Measurements from ENCODE around the gene STAT4.

STAT4 gene

GRCh38 chr2:190988910-190989309, 161.9 kb downstream of the STAT4 start:
- Histone ChIP-seq H3K36me3 (ENCODE audit: control insufficient read depth in 1 of 2, insufficient read depth in 2 of 2, low read depth in 1 of 2, low read length in 2 of 2) (peaks cover 59 to 100% of the 10 kb centered on the region in 2 experiments), H3K4me2 (ENCODE audit: low read length, poor library complexity, severe bottlenecking) (no peak overlapping the region), H3K23ac (ENCODE audit: low read length in 2 of 2) (no peak overlapping the region), H3K9me3 (ENCODE audit: control insufficient read depth, low read length) (no peaks in the 10 kb centered on the region), H3K27ac (ENCODE audit: low read length, poor library complexity, severe bottlenecking) (no peak overlapping the region), H2AFZ (ENCODE audit: low read depth, low read length) (no peak overlapping the region), H4K8ac (ENCODE audit: low read length) (no peak overlapping the region), H2AK5ac (ENCODE audit: low read length, severe bottlenecking) (no peak overlapping the region), H3K14ac (ENCODE audit: low read length in 2 of 2) (no peak overlapping the region), H3K4ac (ENCODE audit: low read depth in 1 of 2, low read length in 2 of 2) (no peak overlapping the region), H3K4me1 (ENCODE audit: control insufficient read depth, insufficient read depth, low read depth, low read length) (peaks cover 1% of the 10 kb centered on the region), H2BK5ac (ENCODE audit: low read depth, low read length, poor library complexity, severe bottlenecking) (no peak overlapping the region), H3K4me3 (ENCODE audit: insufficient read depth in 1 of 2, low read depth in 1 of 2, low read length in 2 of 2) (no peak overlapping the region), H3K27me3 (ENCODE audit: control insufficient read depth in 1 of 2, insufficient read depth in 1 of 2, low read length in 2 of 2) (no peaks in the 10 kb centered on the region), H2BK120ac (ENCODE audit: low read depth, low read length) (no peak overlapping the region), H2BK15ac (ENCODE audit: low read depth, poor library complexity, severe bottlenecking) (no peak overlapping the region), H3K9ac (ENCODE audit: low read length) (no peak overlapping the region), H2BK12ac (ENCODE audit: low read length in 2 of 2) (no peak overlapping the region), H3K79me1 (replicated peaks; ENCODE audit: low read length, poor library complexity, severe bottlenecking) (peaks cover 29% of the 10 kb centered on the region), H3K18ac (ENCODE audit: low read depth in 1 of 2, low read length in 2 of 2) (no peak overlapping the region), H4K91ac (ENCODE audit: low read length) (no peak overlapping the region)
- 92% methylated on average over 3 of the region's 3 CpGs for WGBS
- DNase-seq = no peak

- Histone ChIP-seq H3K27ac (ENCODE audit: low read length, poor library complexity, severe bottlenecking) (no peak overlapping the region), H3K4me3 (ENCODE audit: insufficient read depth in 1 of 2, low read depth in 1 of 2, low read length in 2 of 2) (no peak overlapping the region), H4K91ac (ENCODE audit: low read length) (no peak overlapping the region), H2BK12ac (ENCODE audit: low read length in 2 of 2) (no peak overlapping the region), H2BK15ac (ENCODE audit: low read depth, poor library complexity, severe bottlenecking) (no peak overlapping the region), H4K8ac (ENCODE audit: low read length) (peak overlapping the region; percentile 42), H2BK5ac (ENCODE audit: low read depth, low read length, poor library complexity, severe bottlenecking) (no peak overlapping the region), H3K4me2 (ENCODE audit: low read length, poor library complexity, severe bottlenecking) (no peak overlapping the region), H3K9ac (ENCODE audit: low read length) (no peak overlapping the region), H2AK5ac (ENCODE audit: low read length, severe bottlenecking) (no peak overlapping the region), H3K14ac (ENCODE audit: low read length in 2 of 2) (no peak overlapping the region), H3K36me3 (ENCODE audit: control insufficient read depth in 1 of 2, insufficient read depth in 2 of 2, low read depth in 1 of 2, low read length in 2 of 2) (peaks cover 59 to 100% of the 10 kb centered on the region in 2 experiments), H3K79me1 (replicated peaks; ENCODE audit: low read length, poor library complexity, severe bottlenecking) (peaks cover 25% of the 10 kb centered on the region), H3K4me1 (ENCODE audit: control insufficient read depth, insufficient read depth, low read depth, low read length) (peaks cover 1% of the 10 kb centered on the region), H3K27me3 (ENCODE audit: control insufficient read depth in 1 of 2, insufficient read depth in 1 of 2, low read length in 2 of 2) (no peaks in the 10 kb centered on the region), H3K23ac (ENCODE audit: low read length in 2 of 2) (no peak overlapping the region), H2BK120ac (ENCODE audit: low read depth, low read length) (no peak overlapping the region), H2AFZ (ENCODE audit: low read depth, low read length) (no peak overlapping the region), H3K9me3 (ENCODE audit: control insufficient read depth, low read length) (no peaks in the 10 kb centered on the region), H3K4ac (ENCODE audit: low read depth in 1 of 2, low read length in 2 of 2) (no peak overlapping the region), H3K18ac (ENCODE audit: low read depth in 1 of 2, low read length in 2 of 2) (no peak overlapping the region)
- no peak for DNase-seq
- 94% methylated on average over 5 of the region's 5 CpGs for WGBS
Measured at GRCh38 chr2:190987938-190988337, 162.9 kb downstream of the STAT4 start.

- 100% methylated on average over 1 of the region's 1 CpG for WGBS
- no peak overlapping the region for H3K9ac ChIP-seq (ENCODE audit: low read length)
- no peak overlapping the region for H3K4me3 ChIP-seq (ENCODE audit: insufficient read depth in 1 of 2, low read depth in 1 of 2, low read length in 2 of 2)
- no peak overlapping the region for H2BK120ac ChIP-seq (ENCODE audit: low read depth, low read length)
- H3K27me3 ChIP-seq (ENCODE audit: control insufficient read depth in 1 of 2, insufficient read depth in 1 of 2, low read length in 2 of 2) = no peaks in the 10 kb centered on the region
- no peak overlapping the region for H4K91ac ChIP-seq (ENCODE audit: low read length)
- H3K79me1 ChIP-seq (replicated peaks; ENCODE audit: low read length, poor library complexity, severe bottlenecking) = peaks cover 23% of the 10 kb centered on the region
- no peak overlapping the region for H2BK15ac ChIP-seq (ENCODE audit: low read depth, poor library complexity, severe bottlenecking)
- H3K18ac ChIP-seq (ENCODE audit: low read depth in 1 of 2, low read length in 2 of 2) = no peak overlapping the region
- H3K4ac ChIP-seq (ENCODE audit: low read depth in 1 of 2, low read length in 2 of 2) = no peak overlapping the region
- peaks cover 1% of the 10 kb centered on the region for H3K4me1 ChIP-seq (ENCODE audit: control insufficient read depth, insufficient read depth, low read depth, low read length)
- H3K9me3 ChIP-seq (ENCODE audit: control insufficient read depth, low read length) = no peaks in the 10 kb centered on the region
- H3K4me2 ChIP-seq (ENCODE audit: low read length, poor library complexity, severe bottlenecking) = no peak overlapping the region
- H4K8ac ChIP-seq (ENCODE audit: low read length) = no peak overlapping the region
- H3K23ac ChIP-seq (ENCODE audit: low read length in 2 of 2) = no peak overlapping the region
- H3K14ac ChIP-seq (ENCODE audit: low read length in 2 of 2) = no peak overlapping the region
- no peak overlapping the region for H2BK12ac ChIP-seq (ENCODE audit: low read length in 2 of 2)
- H3K27ac ChIP-seq (ENCODE audit: low read length, poor library complexity, severe bottlenecking) = no peak overlapping the region
- no peak overlapping the region for H2BK5ac ChIP-seq (ENCODE audit: low read depth, low read length, poor library complexity, severe bottlenecking)
- no peak for DNase-seq
- H2AK5ac ChIP-seq (ENCODE audit: low read length, severe bottlenecking) = no peak overlapping the region
- no peak overlapping the region for H2AFZ ChIP-seq (ENCODE audit: low read depth, low read length)
- peaks cover 59 to 100% of the 10 kb centered on the region in 2 experiments for H3K36me3 ChIP-seq (ENCODE audit: control insufficient read depth in 1 of 2, insufficient read depth in 2 of 2, low read depth in 1 of 2, low read length in 2 of 2)
Measured at GRCh38 chr2:190987116-190987515, 163.7 kb downstream of the STAT4 start.

- Histone ChIP-seq H3K27me3 (ENCODE audit: control insufficient read depth in 1 of 2, insufficient read depth in 1 of 2, low read length in 2 of 2) (no peaks in the 10 kb centered on the region), H3K79me1 (replicated peaks; ENCODE audit: low read length, poor library complexity, severe bottlenecking) (peaks cover 23% of the 10 kb centered on the region), H3K4me1 (ENCODE audit: control insufficient read depth, insufficient read depth, low read depth, low read length) (peaks cover 3% of the 10 kb centered on the region), H2AFZ (ENCODE audit: low read depth, low read length) (no peak overlapping the region), H3K4me3 (ENCODE audit: insufficient read depth in 1 of 2, low read depth in 1 of 2, low read length in 2 of 2) (no peak overlapping the region), H3K4ac (ENCODE audit: low read depth in 1 of 2, low read length in 2 of 2) (no peak overlapping the region), H3K23ac (ENCODE audit: low read length in 2 of 2) (no peak overlapping the region), H3K9ac (ENCODE audit: low read length) (no peak overlapping the region), H3K14ac (ENCODE audit: low read length in 2 of 2) (no peak overlapping the region), H3K18ac (ENCODE audit: low read depth in 1 of 2, low read length in 2 of 2) (no peak overlapping the region), H4K8ac (ENCODE audit: low read length) (no peak overlapping the region), H2AK5ac (ENCODE audit: low read length, severe bottlenecking) (no peak overlapping the region), H2BK5ac (ENCODE audit: low read depth, low read length, poor library complexity, severe bottlenecking) (no peak overlapping the region), H3K9me3 (ENCODE audit: control insufficient read depth, low read length) (no peaks in the 10 kb centered on the region), H2BK12ac (ENCODE audit: low read length in 2 of 2) (no peak overlapping the region), H3K27ac (ENCODE audit: low read length, poor library complexity, severe bottlenecking) (no peak overlapping the region), H2BK15ac (ENCODE audit: low read depth, poor library complexity, severe bottlenecking) (no peak overlapping the region), H2BK120ac (ENCODE audit: low read depth, low read length) (no peak overlapping the region), H3K36me3 (ENCODE audit: control insufficient read depth in 1 of 2, insufficient read depth in 2 of 2, low read depth in 1 of 2, low read length in 2 of 2) (peaks cover 59 to 100% of the 10 kb centered on the region in 2 experiments), H4K91ac (ENCODE audit: low read length) (no peak overlapping the region), H3K4me2 (ENCODE audit: low read length, poor library complexity, severe bottlenecking) (no peak overlapping the region)
- WGBS = 97% methylated on average over 12 of the region's 13 CpGs
- DNase-seq = no peak
Measured at GRCh38 chr2:190986221-190986953, 164.4 kb downstream of the STAT4 start.

All from mesenchymal stem cell (in vitro differentiated cells and primary cell).